Rectal smooth muscle tissue (tissue), 1 donor: ENCODE data around the gene DGKI.
"Not testable (repeated sequence)": the region's sequence is repeated elsewhere in the genome, so short reads cannot be mapped to it uniquely, and the experiment has no call there.

ENCODE experiments used
- H3K27ac ChIP-seq: one replicate; pipeline ENCODE4 v1.7.0; 2013; ENCODE audit warnings: low read depth, low read length, inconsistent platforms
- H3K27me3 ChIP-seq: one replicate; pipeline ENCODE4 v1.7.0; 2013; ENCODE audit warnings: low read length; ENCODE audit not compliant: control insufficient read depth, insufficient read depth
- H3K36me3 ChIP-seq: one replicate; pipeline ENCODE4 v1.7.0; 2013; ENCODE audit warnings: low read length; ENCODE audit not compliant: control insufficient read depth, insufficient read depth
- H3K4me1 ChIP-seq: one replicate; pipeline ENCODE4 v1.7.0; 2013; ENCODE audit warnings: low read length; ENCODE audit not compliant: control insufficient read depth, insufficient read depth
- H3K4me3 ChIP-seq: one replicate; pipeline ENCODE4 v1.7.0; 2013; ENCODE audit warnings: low read length
- H3K9ac ChIP-seq: one replicate; pipeline ENCODE4 v1.7.0; 2013; ENCODE audit warnings: low read length

The DGKI gene

GRCh38 chr7:137469191-137469811 lies 377.5 kb downstream of the DGKI start:
- no peak overlapping the region for H3K4me3 ChIP-seq
- H3K36me3 ChIP-seq, result no peaks in the 10 kb centered on the region
- H3K9ac ChIP-seq, result no peak overlapping the region

GRCh38 chr7:137462847-137463246 lies 383.9 kb downstream of the DGKI start:
- Histone ChIP-seq H3K27me3 (no peaks in the 10 kb centered on the region), H3K4me3 (no peak overlapping the region), H3K27ac (no peak overlapping the region), H3K4me1 (no peaks in the 10 kb centered on the region), H3K36me3 (no peaks in the 10 kb centered on the region), H3K9ac (no peak overlapping the region)

More at GRCh38 chr7:137469191-137469811, 377.5 kb downstream of the DGKI start:
- H3K27ac ChIP-seq, result no peak overlapping the region
- no peaks in the 10 kb centered on the region for H3K27me3 ChIP-seq
- H3K4me1 ChIP-seq, result no peaks in the 10 kb centered on the region

GRCh38 chr7:137462074-137462715 lies 384.6 kb downstream of the DGKI start:
- H3K36me3 ChIP-seq, result no peaks in the 10 kb centered on the region
- H3K9ac ChIP-seq, result no peak overlapping the region
- no peaks in the 10 kb centered on the region for H3K4me1 ChIP-seq
- H3K27ac ChIP-seq, result no peak overlapping the region
- no peaks in the 10 kb centered on the region for H3K27me3 ChIP-seq
- no peak overlapping the region for H3K4me3 ChIP-seq

GRCh38 chr7:137458399-137458798 lies 388.4 kb downstream of the DGKI start:
- Histone ChIP-seq H3K9ac (no peak overlapping the region), H3K27me3 (no peaks in the 10 kb centered on the region), H3K27ac (no peak overlapping the region), H3K4me1 (peaks cover 4% of the 10 kb centered on the region), H3K4me3 (no peak overlapping the region), H3K36me3 (no peaks in the 10 kb centered on the region)

GRCh38 chr7:137454767-137455166 lies 392.0 kb downstream of the DGKI start:
- Histone ChIP-seq H3K36me3 (no peaks in the 10 kb centered on the region), H3K4me1 (peaks cover 4% of the 10 kb centered on the region), H3K4me3 (no peak overlapping the region), H3K27me3 (no peaks in the 10 kb centered on the region), H3K9ac (no peak overlapping the region), H3K27ac (peak overlapping the region; percentile 65)

- Histone ChIP-seq H3K36me3 (no peaks in the 10 kb centered on the region), H3K9ac (no peak overlapping the region), H3K4me3 (no peak overlapping the region), H3K27ac (peak overlapping the region; percentile 65), H3K4me1 (peaks cover 4% of the 10 kb centered on the region), H3K27me3 (no peaks in the 10 kb centered on the region)
These were observed 392.5 kb downstream of the DGKI start for GRCh38 chr7:137454246-137454724.

GRCh38 chr7:137453356-137453755 lies 393.4 kb downstream of the DGKI start:
- H3K4me1 ChIP-seq, result peaks cover 4% of the 10 kb centered on the region
- no peak overlapping the region for H3K27ac ChIP-seq
- no peaks in the 10 kb centered on the region for H3K36me3 ChIP-seq
- H3K27me3 ChIP-seq, result no peaks in the 10 kb centered on the region
- H3K9ac ChIP-seq, result no peak overlapping the region
- H3K4me3 ChIP-seq, result no peak overlapping the region

- peaks cover 2% of the 10 kb centered on the region for H3K4me1 ChIP-seq
- H3K4me3 ChIP-seq, result no peak overlapping the region
- no peaks in the 10 kb centered on the region for H3K36me3 ChIP-seq
- H3K27ac ChIP-seq, result no peak overlapping the region
- no peaks in the 10 kb centered on the region for H3K27me3 ChIP-seq
- no peak overlapping the region for H3K9ac ChIP-seq
These were observed 397.8 kb downstream of the DGKI start for GRCh38 chr7:137449016-137449415.

- H3K27ac ChIP-seq, H3K4me1 ChIP-seq, H3K9ac ChIP-seq, H3K36me3 ChIP-seq, H3K27me3 ChIP-seq, H3K4me3 ChIP-seq: not testable (repeated sequence)
These were observed 398.2 kb downstream of the DGKI start for GRCh38 chr7:137448572-137448971.

- Histone ChIP-seq H3K36me3 (no peaks in the 10 kb centered on the region), H3K4me1 (no peaks in the 10 kb centered on the region), H3K27ac (no peak overlapping the region), H3K9ac (no peak overlapping the region), H3K4me3 (no peak overlapping the region), H3K27me3 (no peaks in the 10 kb centered on the region)
These were observed 400.7 kb downstream of the DGKI start for GRCh38 chr7:137446025-137446424.

GRCh38 chr7:137445268-137445667 lies 401.5 kb downstream of the DGKI start:
- Histone ChIP-seq H3K4me3 (no peak overlapping the region), H3K27ac (no peak overlapping the region), H3K9ac (no peak overlapping the region), H3K36me3 (no peaks in the 10 kb centered on the region), H3K27me3 (no peaks in the 10 kb centered on the region), H3K4me1 (no peaks in the 10 kb centered on the region)

GRCh38 chr7:137443616-137444015 lies 403.2 kb downstream of the DGKI start:
- no peaks in the 10 kb centered on the region for H3K36me3 ChIP-seq
- no peak overlapping the region for H3K4me3 ChIP-seq
- no peaks in the 10 kb centered on the region for H3K4me1 ChIP-seq
- H3K9ac ChIP-seq, result no peak overlapping the region
- H3K27ac ChIP-seq, result no peak overlapping the region
- H3K27me3 ChIP-seq, result no peaks in the 10 kb centered on the region

- no peaks in the 10 kb centered on the region for H3K4me1 ChIP-seq
- no peak overlapping the region for H3K9ac ChIP-seq
- no peak overlapping the region for H3K4me3 ChIP-seq
- no peaks in the 10 kb centered on the region for H3K36me3 ChIP-seq
- no peaks in the 10 kb centered on the region for H3K27me3 ChIP-seq
- H3K27ac ChIP-seq, result no peak overlapping the region
These were observed 405.3 kb downstream of the DGKI start for GRCh38 chr7:137441451-137441850.
